ENCODE data around the gene KISS1R.

DNA sequence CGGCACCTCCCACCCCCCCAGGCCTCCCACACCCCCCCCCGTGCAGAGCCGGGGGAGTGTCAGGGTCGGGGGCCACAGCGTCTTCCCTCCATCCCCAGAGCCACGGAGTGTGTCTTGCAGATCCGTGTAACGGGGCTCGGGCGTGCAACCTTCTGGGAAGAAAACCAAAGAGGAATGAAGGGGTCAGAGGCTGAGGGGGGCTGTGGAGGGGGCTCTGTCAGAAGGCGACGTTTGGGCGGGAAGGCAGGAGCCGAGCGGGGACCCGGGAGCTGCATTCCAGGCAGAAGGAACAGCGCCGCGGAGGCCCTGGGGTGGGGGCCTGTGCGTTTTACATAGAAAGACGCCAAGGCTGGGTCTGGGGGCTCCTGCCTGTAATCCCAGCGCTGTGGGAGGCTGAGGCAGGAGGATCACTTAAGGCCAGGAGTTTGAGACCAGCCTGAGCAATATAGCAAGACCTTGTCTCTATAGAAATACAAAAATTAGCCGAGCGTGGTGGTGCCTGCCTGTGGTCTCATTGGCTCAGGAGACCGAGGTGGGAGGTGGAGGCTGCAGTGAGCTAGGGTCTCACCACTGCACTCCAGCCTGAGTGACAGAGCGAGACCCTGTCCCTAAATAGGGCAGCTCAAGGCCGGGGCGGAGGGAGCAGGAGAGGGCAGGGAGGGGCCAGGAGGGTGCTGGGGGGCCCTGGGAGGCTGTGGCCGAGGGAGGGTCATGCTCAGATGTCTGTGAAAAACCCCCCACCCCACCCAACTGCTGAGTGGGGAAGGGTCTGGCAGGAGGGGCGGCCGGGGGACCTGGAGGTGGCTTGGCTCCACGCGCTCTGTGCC lies 36.5 kb downstream of the KISS1R start:
- TF ChIP-seq, protein P1, sequence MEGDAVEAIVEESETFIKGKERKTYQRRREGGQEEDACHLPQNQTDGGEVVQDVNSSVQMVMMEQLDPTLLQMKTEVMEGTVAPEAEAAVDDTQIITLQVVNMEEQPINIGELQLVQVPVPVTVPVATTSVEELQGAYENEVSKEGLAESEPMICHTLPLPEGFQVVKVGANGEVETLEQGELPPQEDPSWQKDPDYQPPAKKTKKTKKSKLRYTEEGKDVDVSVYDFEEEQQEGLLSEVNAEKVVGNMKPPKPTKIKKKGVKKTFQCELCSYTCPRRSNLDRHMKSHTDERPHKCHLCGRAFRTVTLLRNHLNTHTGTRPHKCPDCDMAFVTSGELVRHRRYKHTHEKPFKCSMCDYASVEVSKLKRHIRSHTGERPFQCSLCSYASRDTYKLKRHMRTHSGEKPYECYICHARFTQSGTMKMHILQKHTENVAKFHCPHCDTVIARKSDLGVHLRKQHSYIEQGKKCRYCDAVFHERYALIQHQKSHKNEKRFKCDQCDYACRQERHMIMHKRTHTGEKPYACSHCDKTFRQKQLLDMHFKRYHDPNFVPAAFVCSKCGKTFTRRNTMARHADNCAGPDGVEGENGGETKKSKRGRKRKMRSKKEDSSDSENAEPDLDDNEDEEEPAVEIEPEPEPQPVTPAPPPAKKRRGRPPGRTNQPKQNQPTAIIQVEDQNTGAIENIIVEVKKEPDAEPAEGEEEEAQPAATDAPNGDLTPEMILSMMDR (IDR thresholded peaks at IDR 0.05; ENCODE audit: low read length) = no peak
- TF ChIP-seq EZH2 (optimal IDR thresholded peaks at IDR 0.05; ENCODE audit: low read depth, low read length) (no peak), EZH2phosphoT487 (IDR thresholded peaks at IDR 0.05; ENCODE audit: low read length) (no peak)
